GM23248 (cell line): ENCODE results near the gene SLC13A5. TPM values are rescaled to one million over a fixed set of nuclear protein-coding genes. Genes with fewer than 3 reads are reported as not detected.

Source experiments
- DNase-seq: peaks from one replicate; pipeline ENCODE4 v3.0.0-alpha.2; 2015
- H2AFZ ChIP-seq: fragments of 200-600 bp; sonication (generic); 2 replicates; pipeline ENCODE4 v1.6.1; 2016; ENCODE audit warnings: antibody characterized with exemption
- H3F3A ChIP-seq: fragments of 200-600 bp; sonication (generic); 2 replicates; pipeline ENCODE4 v1.6.1; 2016; ENCODE audit warnings: mild to moderate bottlenecking, antibody characterized with exemption, mixed run types; ENCODE audit not compliant: insufficient read depth
- H3K27ac ChIP-seq: fragments of 200-600 bp; sonication (generic); 2 replicates; pipeline ENCODE4 v1.5.1; 2016; ENCODE audit warnings: mild to moderate bottlenecking
- H3K27me3 ChIP-seq: fragments of 200-600 bp; sonication (generic); replicated peaks from 2 replicates; pipeline ENCODE4 v1.6.1; 2016; ENCODE audit warnings: mild to moderate bottlenecking; ENCODE audit not compliant: insufficient read depth
- H3K36me3 ChIP-seq: fragments of 200-600 bp; sonication (generic); 2 replicates; pipeline ENCODE4 v1.6.1; 2016; ENCODE audit warnings: low read depth, mild to moderate bottlenecking
- H3K4me1 ChIP-seq: fragments of 200-600 bp; sonication (generic); 2 replicates; pipeline ENCODE4 v1.6.1; 2016; ENCODE audit warnings: mild to moderate bottlenecking; ENCODE audit not compliant: insufficient read depth
- H3K4me2 ChIP-seq: fragments of 200-600 bp; sonication (generic); one replicate; pipeline ENCODE4 v1.6.1; 2016; ENCODE audit warnings: mild to moderate bottlenecking; ENCODE audit not compliant: unreplicated experiment
- H3K4me3 ChIP-seq: fragments of 200-600 bp; sonication (generic); 2 replicates; pipeline ENCODE4 v1.5.1; 2016; ENCODE audit warnings: mild to moderate bottlenecking
- H3K79me2 ChIP-seq: fragments of 200-600 bp; sonication (generic); 2 replicates; pipeline ENCODE4 v1.6.1; 2016; ENCODE audit warnings: mild to moderate bottlenecking; ENCODE audit not compliant: insufficient read depth
- H3K9ac ChIP-seq: fragments of 200-600 bp; sonication (generic); 2 replicates; pipeline ENCODE4 v1.6.1; 2016; ENCODE audit warnings: mild to moderate bottlenecking
- H3K9me2 ChIP-seq: fragments of 200-600 bp; sonication (generic); 2 replicates; pipeline ENCODE4 v1.6.1; 2016; ENCODE audit warnings: mixed run types, mild to moderate bottlenecking, moderate library complexity; ENCODE audit not compliant: insufficient read depth
- H3K9me3 ChIP-seq: fragments of 200-600 bp; sonication (generic); one replicate; pipeline ENCODE4 v1.6.1; 2017; ENCODE audit warnings: low read depth
- H4K20me1 ChIP-seq: fragments of 200-600 bp; sonication (generic); 2 replicates; pipeline ENCODE4 v1.6.0; 2016; ENCODE audit not compliant: insufficient read depth
- EZH2 ChIP-seq: fragments of 200-600 bp; sonication (generic); IDR thresholded peaks from 2 replicates; pipeline ENCODE4 v1.6.1; 2018; ENCODE audit warnings: antibody characterized with exemption, mild to moderate bottlenecking; ENCODE audit not compliant: insufficient read depth, poor library complexity, severe bottlenecking
- EZH2phosphoT487 ChIP-seq: fragments of 200-600 bp; sonication (generic); IDR thresholded peaks from 2 replicates; pipeline ENCODE4 v1.6.1; 2018; ENCODE audit warnings: antibody characterized with exemption, moderate library complexity, mild to moderate bottlenecking, low read depth; ENCODE audit not compliant: insufficient read depth
- WGBS, 2 experiments: methylation state at CpG; one replicate each; pipeline ENCODE4 v1.1.6; 2015 to 2017; ENCODE audit warnings: low lambda C conversion rate in 2 of 2, low coverage in 1 of 2; ENCODE audit errors: missing lambda C conversion rate in 2 of 2; 5-methylcytosine and 5-hydroxymethylcytosine counted together
- in situ Hi-C: fragments of 300-500 bp; cut with MboI; formaldehyde crosslinking; loops from 2 replicates; pipeline ENCODE4 v1.15.0; 2020
- polyA plus RNA-seq: library from polyadenylated mRNA; unstranded; fragments of >200 nt; fragmentation: Nextera tagmentation; extraction: Ambion mirVana; gene quantifications from 2 replicates; pipeline ENCODE4 v1.2.1, GENCODE V29; 2016
- total RNA-seq: library from RNA; depleted of rRNA; stranded (reverse); fragments of >200 nt; shearing (Covaris generic); gene quantifications from 2 replicates; pipeline ENCODE4 v1.2.3, GENCODE V29; 2014

Gene SLC13A5
- total and polyA plus RNA-seq, 2 experiments from 2014 or later: not detected

DNA sequence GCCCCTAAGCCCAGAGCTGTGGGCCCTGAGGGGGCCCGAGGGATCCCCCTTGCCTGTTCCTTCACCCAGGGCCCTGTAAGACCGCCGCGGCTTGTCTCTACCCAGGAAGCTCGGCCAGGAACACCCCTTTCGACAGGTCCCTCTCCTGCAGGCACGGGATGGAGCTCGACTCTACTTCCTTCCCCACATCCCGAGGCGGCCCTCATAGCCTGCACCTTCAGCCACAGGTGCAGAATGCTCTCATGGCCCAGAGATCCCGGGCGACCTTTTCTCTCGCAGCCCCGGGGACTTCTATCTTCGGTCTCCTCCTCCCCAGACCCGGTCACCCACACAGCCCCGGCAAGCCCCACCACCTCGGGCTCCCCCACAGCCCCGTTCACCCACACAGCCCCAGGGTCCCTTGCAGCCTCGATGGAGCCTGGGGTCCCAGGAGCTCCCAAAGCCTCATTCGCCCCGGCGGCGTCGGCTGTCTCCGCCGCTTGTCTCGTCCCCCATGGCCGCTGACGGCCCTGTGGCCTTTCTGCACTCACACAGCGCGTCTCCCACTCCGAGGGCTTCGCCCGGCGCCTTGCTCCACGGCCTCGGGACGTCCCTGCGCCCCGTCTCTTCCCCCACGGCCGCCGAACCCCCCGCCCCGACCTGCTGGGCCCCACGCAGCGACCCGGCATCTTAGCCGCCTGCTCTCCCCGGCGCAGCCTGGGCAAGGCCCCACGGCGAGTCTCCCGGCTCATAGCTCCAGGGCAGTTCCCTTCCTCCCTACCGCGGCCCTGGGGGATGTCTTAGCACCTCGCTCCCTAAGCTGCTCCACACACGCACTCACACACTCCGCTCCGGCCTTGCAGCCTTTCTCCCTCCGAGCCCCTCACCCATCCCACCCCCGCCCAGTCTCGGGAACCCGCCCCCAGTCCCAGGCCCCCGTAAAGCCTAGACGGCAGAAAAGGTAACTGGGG, 73.3 kb downstream of the SLC13A5 start:
- Histone ChIP-seq H3K79me2 (peaks cover 88% of the 10 kb centered on the region), H3K4me2 (peak overlapping the region; percentile 89), H3K4me1 (peaks cover 32% of the 10 kb centered on the region), H2AFZ (peak overlapping the region; percentile 89), H3K9me2 (no peaks in the 10 kb centered on the region), H3K9ac (peak overlapping the region; percentile 88), H3K36me3 (peaks cover 16% of the 10 kb centered on the region; the same call in 1 of the 2 replicates), H3K9me3 (no peaks in the 10 kb centered on the region), H4K20me1 (peaks cover 10% of the 10 kb centered on the region; the same call in 1 of the 2 replicates), H3K4me3 (peak overlapping the region; percentile 91), H3F3A (peaks cover 33% of the 10 kb centered on the region), H3K27ac (peak overlapping the region; percentile 81), H3K27me3 (no peaks in the 10 kb centered on the region)
- DNase-seq: peak; percentile 80
- TF ChIP-seq EZH2phosphoT487: no peak
- in situ Hi-C loops: no loop called here
- WGBS, 2 experiments: 3% methylated on average over 38 to 67 of the region's 67 CpGs

DNA sequence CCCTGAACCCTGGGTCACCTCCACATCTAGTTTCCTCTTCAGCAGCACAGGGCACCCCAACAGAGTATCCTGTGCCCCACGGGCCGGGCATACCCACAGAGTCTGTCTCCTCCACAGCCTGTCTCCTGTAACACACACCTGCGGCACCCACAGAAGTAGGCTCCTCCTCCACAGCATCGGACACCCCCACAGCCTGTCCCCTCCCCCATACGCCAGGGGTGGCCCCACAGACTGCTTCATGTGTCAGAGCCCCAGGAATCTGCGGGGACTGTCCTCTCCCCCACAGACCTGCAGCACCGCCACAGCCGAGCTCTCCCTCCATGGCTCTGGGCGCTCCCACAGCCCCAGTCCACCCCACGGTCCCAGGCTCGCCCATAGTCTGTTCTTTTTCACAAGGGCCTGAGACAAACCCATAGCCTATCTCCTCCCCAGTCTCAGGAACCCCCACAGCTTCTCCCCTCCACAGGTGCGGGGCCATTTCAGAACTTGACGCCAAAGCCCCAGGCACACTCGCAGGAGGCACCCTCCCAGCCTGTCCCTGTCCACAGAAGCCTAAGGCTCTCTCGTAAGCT, 74.1 kb downstream of the SLC13A5 start:
- Histone ChIP-seq H3F3A (peaks cover 25% of the 10 kb centered on the region), H3K9ac (peak overlapping the region; percentile 88), H3K27ac (no peak overlapping the region), H3K9me3 (no peaks in the 10 kb centered on the region), H3K4me1 (peaks cover 25% of the 10 kb centered on the region), H2AFZ (peak overlapping the region; percentile 89; the same call in 1 of the 2 replicates), H3K36me3 (peaks cover 16% of the 10 kb centered on the region), H3K4me2 (peak overlapping the region; percentile 89), H3K27me3 (no peaks in the 10 kb centered on the region), H4K20me1 (peaks cover 10% of the 10 kb centered on the region; the same call in 1 of the 2 replicates), H3K4me3 (peak overlapping the region; percentile 91), H3K9me2 (no peaks in the 10 kb centered on the region), H3K79me2 (peaks cover 84% of the 10 kb centered on the region)
- TF ChIP-seq EZH2phosphoT487: no peak
- no peak for TF ChIP-seq EZH2
- in situ Hi-C loops: no loop called here
- WGBS, 2 experiments: 41 to 47% methylated on average over 13 to 15 of the region's 15 CpGs
- no peak for DNase-seq

GRCh38 chr17:6638046-6638908, 74.9 kb downstream of the SLC13A5 start:
- H4K20me1 ChIP-seq: peaks cover 6% of the 10 kb centered on the region; the same call in 1 of the 2 replicates
- H3K4me2 ChIP-seq: peak overlapping the region; percentile 89
- H2AFZ ChIP-seq: no peak overlapping the region
- TF ChIP-seq EZH2phosphoT487 (no peak), EZH2 (no peak)
- no peaks in the 10 kb centered on the region for H3K27me3 ChIP-seq
- in situ Hi-C loops: no loop called here
- peak overlapping the region; percentile 88; the same call in 1 of the 2 replicates for H3K9ac ChIP-seq
- H3F3A ChIP-seq: peaks cover 20% of the 10 kb centered on the region
- peak overlapping the region; percentile 91; the same call in 1 of the 2 replicates for H3K4me3 ChIP-seq
- peaks cover 87% of the 10 kb centered on the region for H3K79me2 ChIP-seq
- H3K4me1 ChIP-seq: peaks cover 17% of the 10 kb centered on the region
- no peaks in the 10 kb centered on the region for H3K9me3 ChIP-seq
- H3K36me3 ChIP-seq: peaks cover 22% of the 10 kb centered on the region
- no peak for DNase-seq
- no peaks in the 10 kb centered on the region for H3K9me2 ChIP-seq
- H3K27ac ChIP-seq: no peak overlapping the region
- WGBS, 2 experiments: 75 to 76% methylated on average over 18 to 24 of the region's 24 CpGs

DNA sequence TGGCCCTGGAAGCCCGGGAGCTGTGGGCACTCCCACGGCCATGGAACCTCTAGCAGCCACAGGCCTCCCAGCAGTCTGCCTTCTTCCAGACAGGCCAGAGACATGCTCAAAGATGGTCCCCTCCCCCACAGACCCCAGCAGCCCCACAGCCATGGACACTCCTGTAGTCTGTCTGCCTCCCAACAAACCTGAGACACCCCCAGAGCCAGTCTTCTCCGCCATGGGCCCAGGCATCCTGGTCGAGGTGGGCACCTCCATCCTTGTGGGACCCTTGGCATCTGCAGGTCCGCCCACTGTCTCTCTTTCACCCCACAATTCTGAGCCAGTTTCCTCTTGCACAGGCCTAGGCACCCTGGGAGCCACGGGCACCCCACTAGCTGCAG, 75.7 kb downstream of the SLC13A5 start:
- Histone ChIP-seq H3K27ac (no peak overlapping the region), H3K27me3 (no peaks in the 10 kb centered on the region), H3F3A (peaks cover 11% of the 10 kb centered on the region), H3K79me2 (peaks cover 88% of the 10 kb centered on the region), H2AFZ (no peak overlapping the region), H4K20me1 (no peaks in the 10 kb centered on the region), H3K9ac (no peak overlapping the region), H3K4me1 (peaks cover 9% of the 10 kb centered on the region), H3K9me2 (no peaks in the 10 kb centered on the region), H3K9me3 (no peaks in the 10 kb centered on the region), H3K36me3 (peaks cover 25% of the 10 kb centered on the region), H3K4me3 (no peak overlapping the region), H3K4me2 (no peak overlapping the region)
- WGBS, 2 experiments: 84% methylated on average over 6 of the region's 6 CpGs
- DNase-seq: no peak
- in situ Hi-C loops: no loop called here
- no peak for TF ChIP-seq EZH2phosphoT487
- TF ChIP-seq EZH2: no peak
